HG03442 (cell line): ENCODE data around the gene TNFRSF18.
"Not testable (repeated sequence)": the region's sequence is repeated elsewhere in the genome, so short reads cannot be mapped to it uniquely, and the experiment has no call there.

ENCODE experiments used
- ATAC-seq: cut with Tn5 transposase; IDR thresholded peaks from one replicate; pipeline ENCODE4 v1.9.1; 2021; ENCODE audit warnings: mild to moderate bottlenecking, moderate library complexity; ENCODE audit not compliant: unreplicated experiment

The TNFRSF18 gene, protein sequence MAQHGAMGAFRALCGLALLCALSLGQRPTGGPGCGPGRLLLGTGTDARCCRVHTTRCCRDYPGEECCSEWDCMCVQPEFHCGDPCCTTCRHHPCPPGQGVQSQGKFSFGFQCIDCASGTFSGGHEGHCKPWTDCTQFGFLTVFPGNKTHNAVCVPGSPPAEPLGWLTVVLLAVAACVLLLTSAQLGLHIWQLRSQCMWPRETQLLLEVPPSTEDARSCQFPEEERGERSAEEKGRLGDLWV

DNA sequence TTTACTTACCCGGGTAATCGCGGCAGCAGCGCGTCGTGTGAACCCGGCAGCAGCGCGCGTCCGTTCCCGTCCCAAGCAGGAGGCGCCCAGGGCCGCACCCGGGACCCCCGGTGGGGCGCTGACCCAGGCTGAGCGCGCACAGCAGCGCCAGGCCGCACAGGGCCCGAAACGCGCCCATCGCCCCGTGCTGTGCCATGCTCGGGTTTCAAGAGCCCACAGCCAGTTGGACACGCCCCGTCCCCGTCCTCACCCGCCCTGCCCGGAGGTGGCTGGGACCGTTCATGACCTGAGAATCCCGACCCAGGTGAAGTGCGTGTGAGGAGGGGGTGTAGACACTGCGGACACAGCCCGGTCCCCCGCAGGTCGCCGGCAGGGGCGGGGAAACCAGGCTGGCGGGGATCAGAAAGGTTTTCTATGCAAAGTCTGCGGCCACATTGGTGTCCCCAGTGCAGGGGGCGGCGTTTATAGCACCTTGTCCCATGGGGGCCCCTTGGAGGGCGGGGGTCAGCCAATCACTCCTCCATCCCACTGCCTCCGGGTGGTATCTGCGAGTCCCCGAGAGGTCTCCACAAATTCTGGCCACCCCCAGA, at the start of gene TNFRSF18:
TSS of gene TNFRSF18 (minus strand) at position 217 of the 590 bp plus-strand sequence. CDS start at position 196, 21 bp downstream.
- ATAC-seq: no peak

DNA sequence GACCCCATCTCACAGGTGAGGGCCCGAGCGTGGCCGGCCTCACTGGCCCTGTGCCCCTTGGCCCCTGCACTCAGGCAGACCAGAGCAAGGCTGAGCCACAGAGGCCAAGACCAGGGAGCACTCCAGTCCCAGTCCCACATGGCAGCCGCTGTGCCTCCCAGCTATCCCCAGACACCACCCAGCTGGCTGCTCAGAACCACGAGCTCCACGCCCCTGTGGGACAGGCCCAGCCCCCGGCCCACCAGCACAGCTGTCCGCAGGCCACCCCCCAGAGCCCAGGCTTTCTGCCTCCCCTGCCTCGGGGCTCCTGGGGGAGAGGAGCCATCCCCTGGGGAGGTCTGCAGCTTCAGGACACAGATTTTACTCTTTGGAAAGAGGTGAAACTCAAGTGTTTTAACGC, 49.2 kb upstream of the TNFRSF18 start:
- no peak for ATAC-seq

DNA sequence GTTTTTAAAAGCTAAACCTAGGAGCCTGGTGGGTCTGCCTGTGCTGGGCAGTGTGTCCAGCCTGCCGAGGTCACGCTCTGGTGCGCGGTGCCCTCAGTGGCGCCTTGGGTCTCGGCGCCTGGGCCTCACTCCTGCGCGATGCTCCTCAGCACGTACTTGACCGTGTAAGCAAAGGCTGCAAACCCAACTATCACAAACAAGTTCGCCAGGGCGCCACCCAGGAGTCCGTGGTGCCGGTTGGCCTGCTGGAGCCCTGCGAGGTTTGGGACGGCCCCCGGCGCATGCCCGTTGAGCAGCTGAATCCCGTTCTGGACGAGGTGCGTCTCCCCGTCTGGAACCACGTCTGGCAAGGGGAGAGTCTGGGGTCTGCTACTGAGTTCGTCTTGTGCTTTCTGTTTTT, 48.7 kb upstream of the TNFRSF18 start:
- no peak for ATAC-seq

DNA sequence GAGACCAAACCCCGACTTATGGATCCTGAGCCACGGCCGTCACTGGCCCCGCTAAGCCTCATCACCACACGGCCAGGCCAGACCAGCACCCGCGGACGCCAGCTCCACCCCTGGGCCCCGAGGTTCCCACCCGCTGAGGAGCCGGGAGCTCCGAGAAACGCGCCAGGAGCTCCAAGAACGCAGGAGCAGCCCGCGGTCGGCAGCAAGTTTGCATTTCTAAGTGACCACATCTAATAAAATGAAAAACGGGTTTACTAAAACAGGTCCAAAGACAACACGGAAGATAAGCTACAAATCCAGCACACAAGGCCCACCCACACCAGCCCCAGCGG, 48.2 kb upstream of the TNFRSF18 start:
- no peak for ATAC-seq

DNA sequence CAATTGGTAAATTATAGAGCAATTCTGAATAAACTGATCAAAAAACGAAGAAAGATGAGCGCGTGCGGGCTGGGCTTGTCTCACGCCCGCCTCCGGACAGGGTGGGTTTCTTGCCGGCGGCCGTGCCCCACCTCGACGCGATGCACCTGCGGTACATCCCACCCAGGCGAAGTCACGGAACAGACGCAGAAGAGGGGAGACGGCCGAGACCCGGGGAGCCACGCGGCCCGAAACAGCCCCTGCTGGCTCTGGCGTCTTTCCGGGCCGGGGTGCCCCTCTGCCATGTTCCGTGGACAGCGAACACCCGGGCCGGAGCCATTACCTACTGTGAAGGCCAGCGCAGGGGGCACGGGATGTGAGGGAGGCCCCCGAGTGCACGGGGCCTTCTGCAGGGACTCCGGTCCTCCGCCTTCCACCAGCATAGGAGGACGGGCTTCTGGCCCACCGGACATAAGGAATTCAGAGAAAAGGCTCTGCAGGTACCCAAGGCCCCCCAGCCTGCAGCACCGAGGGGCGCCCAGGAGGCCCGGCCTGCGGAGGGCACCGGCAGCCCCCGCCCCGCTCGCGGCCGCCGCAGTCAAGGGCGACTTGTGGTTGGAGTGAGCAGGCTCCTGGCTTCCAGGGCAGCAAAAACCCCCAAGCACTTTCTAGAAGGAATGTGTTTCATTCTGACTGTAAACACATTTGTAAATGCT, 47.7 kb upstream of the TNFRSF18 start:
- ATAC-seq: no peak

DNA sequence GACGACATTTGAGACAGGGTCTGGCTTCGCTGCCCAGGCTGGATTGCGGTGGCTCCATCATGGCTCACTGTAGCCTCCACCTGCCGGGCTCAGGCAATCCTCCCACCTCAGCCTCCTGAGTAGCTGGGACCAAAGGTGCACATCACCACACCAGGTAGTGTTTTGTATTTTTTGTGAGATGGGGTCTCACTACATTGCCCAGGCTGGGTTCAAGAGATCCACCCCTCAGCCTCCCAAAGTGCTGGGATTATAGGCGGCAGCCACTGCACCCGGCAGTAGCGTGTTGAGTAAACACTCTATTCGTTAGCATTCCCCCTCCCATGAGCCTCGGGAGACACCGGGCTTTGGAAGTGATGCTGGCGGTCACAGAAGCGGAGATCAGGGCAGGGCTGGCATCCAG, 46.9 kb upstream of the TNFRSF18 start:
- no peak for ATAC-seq

DNA sequence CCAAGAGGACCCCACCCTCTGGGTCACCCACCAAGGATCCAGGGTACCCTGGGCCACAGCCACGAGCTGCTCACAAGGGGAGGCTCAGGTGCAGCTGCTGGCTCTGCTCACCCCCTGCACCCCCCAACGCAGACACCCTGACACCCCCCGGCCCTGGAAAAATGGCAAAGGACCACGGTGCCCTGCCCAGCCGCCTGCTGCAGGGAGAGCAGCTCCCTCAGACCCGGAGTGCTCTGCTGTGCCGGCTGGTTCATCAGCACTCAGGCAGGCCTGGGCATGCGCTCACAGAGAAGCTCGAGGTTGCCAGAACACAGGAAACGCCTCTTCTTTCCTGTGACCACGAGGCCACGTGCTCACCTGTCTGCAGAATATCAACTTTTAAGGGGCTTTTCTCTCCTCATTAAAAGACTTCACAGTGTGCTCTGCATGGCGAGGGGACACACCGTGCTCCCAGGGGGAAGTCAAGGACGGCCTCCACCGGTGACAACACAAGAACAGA, 44.4 kb upstream of the TNFRSF18 start:
- no peak for ATAC-seq

DNA sequence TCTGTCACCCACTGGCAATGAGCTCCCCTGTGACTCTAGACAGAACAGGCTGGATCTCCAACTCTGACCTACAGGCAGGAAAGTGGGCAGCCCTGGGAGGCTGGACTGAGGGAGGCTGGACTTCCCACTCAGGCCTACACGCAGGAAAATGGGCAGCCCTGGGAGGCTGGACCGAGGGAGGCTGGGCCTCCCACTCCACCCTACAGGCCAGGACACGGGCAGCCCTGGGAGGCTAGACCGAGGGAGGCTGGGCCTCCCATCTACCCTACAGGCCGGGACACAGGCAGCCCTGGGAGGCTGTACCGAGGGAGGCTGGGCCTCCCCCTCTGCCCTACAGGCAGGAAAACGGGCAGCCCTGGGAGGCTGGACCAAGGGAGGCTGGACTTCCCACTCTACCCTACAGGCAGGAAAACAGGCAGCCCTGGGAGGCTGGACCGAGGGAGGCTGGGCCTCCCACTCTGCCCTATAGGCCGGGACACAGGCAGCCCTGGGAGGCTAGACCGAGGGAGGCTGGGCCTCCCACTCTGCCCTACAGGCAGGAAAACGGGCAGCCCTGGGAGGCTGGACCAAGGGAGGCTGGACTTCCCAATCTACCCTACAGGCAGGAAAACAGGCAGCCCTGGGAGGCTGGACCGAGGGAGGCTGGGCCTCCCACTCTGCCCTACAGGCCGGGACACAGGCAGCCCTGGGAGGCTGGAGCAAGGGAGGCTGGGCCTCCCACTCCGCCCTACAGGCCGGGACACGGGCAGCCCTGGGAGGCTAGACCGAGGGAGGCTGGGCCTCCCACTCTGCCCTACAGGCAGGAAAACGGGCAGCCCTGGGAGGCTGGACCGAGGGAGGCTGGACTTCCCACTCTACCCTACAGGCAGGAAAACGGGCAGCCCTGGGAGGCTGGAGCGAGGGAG, 41.9 kb upstream of the TNFRSF18 start:
- not testable (repeated sequence) for ATAC-seq

DNA sequence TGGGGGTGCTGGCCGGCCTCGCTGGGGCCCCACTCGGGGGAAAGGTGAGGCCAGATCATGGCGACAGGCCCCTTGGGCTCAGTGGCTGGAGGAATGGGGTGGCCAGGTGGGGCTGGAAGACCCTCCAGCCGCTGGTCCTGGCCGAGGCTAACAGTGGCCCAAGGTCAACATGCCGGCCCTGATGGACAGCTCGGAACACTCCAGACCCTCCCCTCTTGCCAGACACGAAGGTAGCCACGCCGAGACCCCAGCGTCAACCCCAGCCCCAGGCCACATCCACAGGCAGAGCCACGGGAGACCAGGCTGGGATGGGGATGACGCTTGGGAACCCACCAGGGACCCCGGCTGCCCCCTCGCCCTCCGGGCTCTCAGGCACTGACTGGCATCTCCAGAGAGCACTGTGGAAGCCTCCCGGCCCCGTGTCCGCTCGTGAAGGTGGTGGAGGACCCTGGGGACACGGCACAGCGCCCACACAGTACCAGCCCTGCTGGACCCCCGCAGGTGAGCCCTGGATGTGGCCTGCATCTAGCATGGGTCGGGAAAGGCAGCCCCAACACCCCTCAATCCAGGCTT, 41.0 kb upstream of the TNFRSF18 start:
- ATAC-seq: no peak

DNA sequence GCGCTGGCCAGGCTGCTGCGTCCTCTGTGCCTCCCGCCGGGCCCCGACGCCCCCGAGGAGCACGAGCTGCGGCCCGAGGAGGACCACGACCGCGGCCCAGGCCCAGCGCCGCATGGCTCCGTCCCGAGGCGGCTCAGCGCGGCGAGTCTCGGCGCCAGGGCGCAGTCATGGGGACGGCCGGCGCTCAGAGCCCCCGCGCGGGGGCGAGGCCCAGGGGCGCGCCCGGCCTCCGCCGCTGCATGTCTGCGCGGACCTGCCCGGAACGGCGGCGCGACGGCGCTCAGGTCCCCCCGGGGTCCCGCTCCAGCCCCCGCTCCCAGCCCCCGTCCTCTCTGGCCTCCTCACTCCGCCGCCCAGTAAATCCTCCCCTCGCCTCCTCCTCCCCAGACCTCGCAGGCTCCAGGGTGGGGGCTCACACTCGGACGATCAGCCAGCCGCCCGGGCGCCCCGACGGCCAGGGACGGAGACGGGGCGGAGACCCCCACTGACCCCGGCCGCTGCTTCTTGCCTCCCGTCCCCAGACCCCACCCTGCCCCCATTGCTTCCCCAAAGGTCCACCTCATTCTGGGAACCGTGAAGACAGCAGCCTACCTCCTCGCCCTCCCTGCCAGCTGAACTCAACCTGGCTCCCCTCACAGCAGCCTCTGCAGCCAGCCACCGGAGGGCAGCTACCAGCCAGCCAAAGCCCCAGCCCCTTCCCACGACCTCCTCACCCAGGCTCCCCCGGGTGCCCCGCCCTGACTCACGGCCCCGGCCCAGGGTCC, 40.4 kb upstream of the TNFRSF18 start, which contains the start of gene C1QTNF12:
TSS of gene C1QTNF12 (minus strand) at position 146 of the 764 bp plus-strand sequence. CDS start at position 114, 32 bp downstream.
- ATAC-seq: no peak

DNA sequence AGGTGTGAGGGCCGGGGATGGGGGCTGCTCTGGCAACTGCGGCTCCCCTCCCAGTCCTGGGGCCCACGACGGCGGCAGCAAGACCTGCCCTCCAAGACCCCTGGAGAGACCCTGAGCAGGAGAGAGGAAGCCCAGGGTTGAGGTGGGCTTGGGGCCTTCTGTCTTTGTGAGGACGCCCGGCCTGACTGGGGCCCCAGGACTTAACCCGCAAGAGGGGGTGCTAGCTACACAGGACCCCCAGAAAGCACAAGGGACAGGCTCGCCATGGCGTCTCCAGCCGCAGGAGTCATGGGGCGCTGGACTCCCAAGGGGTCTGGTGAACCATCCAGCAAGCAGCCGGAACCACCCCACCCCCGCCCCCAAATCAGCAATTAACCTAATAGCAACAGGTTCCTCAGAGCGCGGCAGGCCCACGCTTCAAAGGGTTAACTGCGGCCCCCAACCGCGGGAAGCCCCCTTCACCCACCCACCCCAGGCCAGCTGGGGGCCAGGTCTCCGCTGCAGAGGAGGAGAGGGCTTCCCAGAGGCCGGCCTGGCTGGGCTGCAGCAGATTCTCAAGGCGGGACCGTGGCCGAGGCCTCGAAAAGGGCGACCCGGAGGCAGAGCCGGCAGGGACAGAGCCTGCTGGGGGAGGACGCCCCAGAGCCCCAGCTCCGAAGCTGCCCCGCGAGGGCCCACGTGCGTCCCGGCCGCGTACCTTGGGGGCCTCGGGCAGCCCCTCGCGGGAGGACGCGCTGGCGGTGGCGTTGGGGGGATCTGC, 39.6 kb upstream of the TNFRSF18 start:
- no peak for ATAC-seq

DNA sequence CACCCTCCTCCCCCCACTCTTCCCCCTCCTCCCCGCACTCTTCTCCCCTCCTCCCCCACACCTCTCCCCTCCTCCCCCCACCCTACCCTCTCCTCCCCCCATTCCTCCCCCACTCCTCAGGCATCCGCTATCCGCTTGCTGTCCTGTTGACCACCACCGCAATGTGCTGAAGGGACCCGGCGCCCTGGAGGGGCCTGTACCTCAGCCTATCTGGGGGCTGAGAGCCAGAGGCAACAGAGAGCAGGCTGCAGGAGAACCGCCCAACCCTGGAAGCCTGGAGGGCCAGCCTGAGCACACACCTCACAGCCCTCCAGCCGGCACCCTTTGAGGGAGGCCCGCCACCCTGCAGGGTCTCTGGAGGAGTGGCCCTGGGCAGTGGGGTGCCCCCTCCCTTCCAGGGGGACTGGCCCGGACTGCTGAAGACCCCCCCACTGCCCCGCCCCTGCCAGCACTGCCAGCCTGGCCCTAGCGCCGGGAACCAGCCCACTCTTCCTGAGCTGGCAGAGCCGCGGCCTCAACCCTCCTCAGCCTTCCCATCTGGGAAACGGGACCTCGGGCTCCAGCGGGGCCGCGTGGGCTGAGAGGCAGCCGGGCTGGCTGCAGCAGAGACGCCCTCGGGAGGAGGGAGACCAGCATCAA, 38.9 kb upstream of the TNFRSF18 start:
- ATAC-seq: no peak

DNA sequence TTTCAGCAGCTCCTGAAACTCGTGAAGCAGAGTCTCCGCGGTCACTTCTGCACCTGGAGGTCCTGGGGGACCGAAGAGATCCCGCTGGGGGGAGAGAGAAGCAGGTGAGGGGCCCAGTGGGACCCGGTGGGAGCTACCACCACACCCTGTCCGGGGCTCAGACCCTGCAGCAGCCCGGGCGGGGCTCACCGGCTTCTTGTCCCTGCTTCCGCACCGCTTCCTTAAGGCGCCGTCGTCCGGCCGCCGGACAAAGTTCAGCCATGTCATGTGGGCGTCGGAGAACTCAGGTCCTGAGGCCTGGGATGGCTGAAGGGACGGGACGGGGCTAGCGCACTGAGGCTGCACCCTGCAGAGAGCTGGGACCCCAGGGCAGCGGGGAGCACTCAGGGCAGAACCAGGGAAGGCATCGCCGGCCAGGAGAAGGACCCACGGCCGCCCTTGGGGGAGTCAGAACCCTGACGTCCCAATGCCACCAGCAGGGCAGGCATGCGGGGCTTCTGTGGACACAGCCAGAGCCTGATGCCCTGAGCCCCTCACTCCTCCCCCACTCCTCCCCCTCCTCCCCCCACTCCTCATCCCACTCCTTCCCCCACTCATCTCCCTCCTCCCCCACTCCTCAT, 37.9 kb upstream of the TNFRSF18 start:
- ATAC-seq: no peak

DNA sequence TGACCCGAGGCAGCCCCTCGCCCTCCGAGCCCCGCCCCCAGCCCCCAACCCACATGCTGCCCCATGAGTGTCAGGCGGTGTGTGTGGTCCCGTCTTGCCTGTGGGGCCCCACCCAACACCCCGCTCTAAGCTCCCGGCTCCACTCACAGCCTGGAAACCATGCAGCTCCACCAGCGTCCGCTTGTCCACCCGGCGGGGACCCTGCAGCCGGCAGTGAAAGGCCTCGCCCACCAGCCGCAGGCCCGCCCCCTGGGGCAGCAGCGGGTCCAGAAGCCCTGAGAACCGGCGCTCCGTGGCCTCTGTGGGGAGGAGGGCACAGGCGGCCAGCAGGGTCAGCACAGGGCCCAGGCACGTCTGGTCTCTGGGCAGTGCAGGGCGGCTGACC, 37.4 kb upstream of the TNFRSF18 start:
- ATAC-seq: no peak

DNA sequence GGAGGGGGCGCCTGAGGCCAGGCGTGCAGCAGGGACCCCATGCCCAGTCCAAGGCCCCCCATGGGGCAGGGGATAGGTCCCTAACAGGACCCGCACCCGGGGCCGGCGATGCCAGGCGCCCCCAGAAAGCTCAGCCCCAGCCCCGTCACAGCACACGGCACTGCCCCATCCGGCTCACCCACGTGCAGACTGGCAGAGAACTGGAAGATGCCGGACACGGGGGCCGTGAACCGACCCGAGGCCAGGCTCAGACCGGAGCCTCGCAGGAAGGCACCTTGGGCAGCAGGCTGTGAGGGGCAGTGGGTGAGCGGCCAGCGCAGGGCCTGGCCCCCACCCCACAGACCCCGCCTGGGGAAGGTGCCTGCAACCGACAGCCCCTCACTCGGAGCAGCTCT, 36.9 kb upstream of the TNFRSF18 start:
- no peak for ATAC-seq

DNA sequence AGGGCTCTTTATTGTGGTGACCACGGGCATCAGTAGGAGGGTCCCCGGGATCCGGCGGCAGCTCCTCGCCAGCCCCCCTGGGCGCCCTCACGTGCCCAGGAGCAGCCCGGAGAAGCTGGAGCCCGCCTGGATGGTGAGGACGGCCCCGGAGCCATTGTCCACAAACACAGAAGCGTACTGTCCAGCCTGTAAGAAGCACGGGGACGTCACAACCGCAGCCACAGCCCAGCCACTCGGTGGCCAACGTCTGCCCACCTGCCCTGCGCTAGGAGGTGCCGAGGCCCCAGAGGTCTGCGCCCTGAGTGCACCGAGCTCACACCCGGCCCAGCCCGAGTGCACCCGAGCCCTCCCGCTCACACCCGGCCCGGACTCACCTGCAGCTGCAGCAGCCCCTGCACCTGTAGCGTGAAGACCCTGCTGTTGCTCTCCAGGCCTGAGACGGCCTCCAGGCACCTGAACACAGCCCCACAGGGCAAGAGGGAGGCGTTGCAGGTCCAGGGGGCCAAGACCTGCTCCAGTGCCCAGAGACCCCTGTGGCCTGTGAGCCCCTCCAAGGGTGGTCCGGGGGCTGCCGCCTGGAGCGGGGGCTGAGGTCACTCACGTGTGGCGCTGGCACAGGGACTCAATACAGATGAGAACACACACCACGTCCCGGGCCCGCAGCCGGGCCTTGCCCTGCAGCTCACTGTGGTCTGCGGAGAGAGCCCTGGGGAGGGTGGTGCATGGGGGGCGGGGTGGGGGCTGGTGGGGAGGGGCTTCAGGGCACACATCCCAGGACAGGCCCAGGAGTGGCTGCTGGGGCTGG, 36.3 kb upstream of the TNFRSF18 start:
- ATAC-seq: no peak

DNA sequence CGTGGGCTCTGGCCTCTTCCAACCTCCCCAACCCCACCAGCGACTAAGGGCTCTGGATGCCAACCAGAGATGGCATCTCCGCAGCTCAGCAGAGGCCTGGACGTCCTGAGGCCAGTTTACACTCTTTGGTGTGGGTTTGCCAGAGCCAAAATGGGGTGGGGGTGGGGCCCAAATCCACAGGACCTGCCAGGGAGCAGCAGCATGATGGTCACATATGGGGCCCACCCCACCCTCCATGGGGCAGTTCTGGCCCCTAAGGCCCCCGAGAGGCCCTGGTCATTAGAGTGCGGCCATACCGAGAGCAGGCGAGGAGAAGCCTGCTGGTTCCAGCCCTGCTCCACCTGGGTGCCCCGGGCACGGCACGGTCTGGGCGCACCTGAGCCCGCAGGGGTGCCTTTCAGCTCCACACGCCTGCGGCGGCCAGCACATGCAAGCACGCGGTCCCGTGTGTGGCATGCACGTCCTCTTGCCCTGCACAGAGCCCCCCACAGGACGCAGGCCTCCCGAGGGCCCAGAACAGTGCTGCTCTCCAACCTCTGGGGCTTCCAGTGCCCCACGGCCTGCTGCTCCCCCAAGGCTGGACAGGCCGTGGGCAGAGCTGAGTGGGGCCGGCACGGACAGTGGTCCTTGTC, 35.3 kb upstream of the TNFRSF18 start:
- no peak for ATAC-seq
